Measurements from ENCODE around the gene DROSHA.

DNA sequence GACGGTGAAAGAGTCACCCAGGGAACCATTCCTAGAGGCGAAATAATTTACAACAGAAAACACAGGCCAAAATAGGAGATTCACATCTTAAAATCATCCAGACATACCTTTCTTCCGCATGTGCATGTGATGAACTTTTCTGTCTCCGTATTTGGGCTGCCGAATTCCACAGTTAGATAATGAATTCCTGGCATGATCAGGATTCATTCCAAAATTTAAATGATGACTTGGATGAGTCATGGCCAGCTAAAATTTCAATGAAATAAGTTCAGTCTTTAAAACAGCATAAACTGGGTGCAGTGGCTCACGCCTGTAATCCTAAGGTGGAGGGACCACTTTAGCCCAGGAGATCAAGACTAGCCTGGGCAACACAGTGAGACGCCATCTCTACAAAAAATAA is 82.7 kb downstream of the DROSHA start:
- TF ChIP-seq, protein P1, sequence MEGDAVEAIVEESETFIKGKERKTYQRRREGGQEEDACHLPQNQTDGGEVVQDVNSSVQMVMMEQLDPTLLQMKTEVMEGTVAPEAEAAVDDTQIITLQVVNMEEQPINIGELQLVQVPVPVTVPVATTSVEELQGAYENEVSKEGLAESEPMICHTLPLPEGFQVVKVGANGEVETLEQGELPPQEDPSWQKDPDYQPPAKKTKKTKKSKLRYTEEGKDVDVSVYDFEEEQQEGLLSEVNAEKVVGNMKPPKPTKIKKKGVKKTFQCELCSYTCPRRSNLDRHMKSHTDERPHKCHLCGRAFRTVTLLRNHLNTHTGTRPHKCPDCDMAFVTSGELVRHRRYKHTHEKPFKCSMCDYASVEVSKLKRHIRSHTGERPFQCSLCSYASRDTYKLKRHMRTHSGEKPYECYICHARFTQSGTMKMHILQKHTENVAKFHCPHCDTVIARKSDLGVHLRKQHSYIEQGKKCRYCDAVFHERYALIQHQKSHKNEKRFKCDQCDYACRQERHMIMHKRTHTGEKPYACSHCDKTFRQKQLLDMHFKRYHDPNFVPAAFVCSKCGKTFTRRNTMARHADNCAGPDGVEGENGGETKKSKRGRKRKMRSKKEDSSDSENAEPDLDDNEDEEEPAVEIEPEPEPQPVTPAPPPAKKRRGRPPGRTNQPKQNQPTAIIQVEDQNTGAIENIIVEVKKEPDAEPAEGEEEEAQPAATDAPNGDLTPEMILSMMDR (IDR thresholded peaks at IDR 0.05; ENCODE audit: low read depth, low read length, poor library complexity, severe bottlenecking), result no peak
- TF ChIP-seq EZH2phosphoT487 (IDR thresholded peaks at IDR 0.05; ENCODE audit: borderline replicate concordance, low read length), result no peak
